GM19324 (cell line): ENCODE data around the gene NELL1.

Source experiments
- ATAC-seq: cut with Tn5 transposase; IDR thresholded peaks from one replicate; pipeline ENCODE4 v1.9.1; 2021; ENCODE audit warnings: mild to moderate bottlenecking, moderate library complexity; ENCODE audit not compliant: unreplicated experiment, low FRiP score

NELL1 gene

GRCh38 chr11:21460082-21460481, 790.7 kb downstream of the NELL1 start:
- ATAC-seq: no peak

- no peak for ATAC-seq
These were observed 792.3 kb downstream of the NELL1 start for GRCh38 chr11:21461701-21462100.

GRCh38 chr11:21464601-21465193, 795.3 kb downstream of the NELL1 start:
- no peak for ATAC-seq

- ATAC-seq: no peak
These were observed 795.8 kb downstream of the NELL1 start for GRCh38 chr11:21465203-21465602.

- no peak for ATAC-seq
These were observed 796.5 kb downstream of the NELL1 start for GRCh38 chr11:21465920-21466319.

GRCh38 chr11:21470521-21470920, 801.1 kb downstream of the NELL1 start:
- ATAC-seq: no peak

- ATAC-seq: no peak
These were observed 802.9 kb downstream of the NELL1 start for GRCh38 chr11:21472261-21472660.

- no peak for ATAC-seq
These were observed 805.1 kb downstream of the NELL1 start for GRCh38 chr11:21474529-21474928.

GRCh38 chr11:21475276-21475675, 805.9 kb downstream of the NELL1 start:
- ATAC-seq: no peak

- ATAC-seq: no peak
These were observed 807.2 kb downstream of the NELL1 start for GRCh38 chr11:21476588-21476987.

GRCh38 chr11:21480240-21480639, 810.9 kb downstream of the NELL1 start:
- no peak for ATAC-seq

- no peak for ATAC-seq
These were observed 811.9 kb downstream of the NELL1 start for GRCh38 chr11:21481255-21481654.

GRCh38 chr11:21484039-21484438, 814.7 kb downstream of the NELL1 start:
- ATAC-seq: no peak

GRCh38 chr11:21485006-21485405, 815.6 kb downstream of the NELL1 start:
- ATAC-seq: no peak

GRCh38 chr11:21485426-21485825, 816.0 kb downstream of the NELL1 start:
- no peak for ATAC-seq

GRCh38 chr11:21489416-21490115, 820.2 kb downstream of the NELL1 start:
- no peak for ATAC-seq

- ATAC-seq: no peak
These were observed 823.5 kb downstream of the NELL1 start for GRCh38 chr11:21492931-21493330.

- ATAC-seq: no peak
These were observed 825.6 kb downstream of the NELL1 start for GRCh38 chr11:21494946-21495345.

- no peak for ATAC-seq
These were observed 826.5 kb downstream of the NELL1 start for GRCh38 chr11:21495879-21496278.

GRCh38 chr11:21501245-21501644, 831.9 kb downstream of the NELL1 start:
- ATAC-seq: no peak

GRCh38 chr11:21505070-21505469, 835.7 kb downstream of the NELL1 start:
- no peak for ATAC-seq

- peak; percentile 73 for ATAC-seq
These were observed 842.6 kb downstream of the NELL1 start for GRCh38 chr11:21511835-21512440.
